Measurements from ENCODE around the gene TXLNB.
"Not testable (repeated sequence)": the region's sequence is repeated elsewhere in the genome, so short reads cannot be mapped to it uniquely, and the experiment has no call there.

The TXLNB gene

GRCh38 chr6:139231206-139231605 is 60.6 kb downstream of the TXLNB start:
- DNase-seq, result no peak

GRCh38 chr6:139230391-139230840 is 61.4 kb downstream of the TXLNB start:
- peak; percentile 72 for DNase-seq

GRCh38 chr6:139228387-139228786 is 63.4 kb downstream of the TXLNB start:
- DNase-seq, result not testable (repeated sequence)

GRCh38 chr6:139219746-139220145 is 72.1 kb downstream of the TXLNB start:
- no peak for DNase-seq

GRCh38 chr6:139219271-139219729 is 72.5 kb downstream of the TXLNB start:
- peak; percentile 96 for DNase-seq

- DNase-seq, result not testable (repeated sequence)
Measured at GRCh38 chr6:139212460-139212859, 79.3 kb downstream of the TXLNB start.

GRCh38 chr6:139210766-139211165 is 81.0 kb downstream of the TXLNB start:
- not testable (repeated sequence) for DNase-seq

- DNase-seq, result no peak
Measured at GRCh38 chr6:139205843-139206242, 86.0 kb downstream of the TXLNB start.

GRCh38 chr6:139204978-139205377 is 86.8 kb downstream of the TXLNB start:
- no peak for DNase-seq

- DNase-seq, result no peak
Measured at GRCh38 chr6:139201378-139201777, 90.4 kb downstream of the TXLNB start.

- DNase-seq, result no peak
Measured at GRCh38 chr6:139198529-139199288, 93.1 kb downstream of the TXLNB start.

GRCh38 chr6:139194740-139195139 is 97.1 kb downstream of the TXLNB start:
- DNase-seq, result no peak
